CD4-positive, alpha-beta T cell treated with Interleukin-4 for 1 hour (primary cell): ENCODE results near the gene ZBTB9.

Experiments used
- DNase-seq, 2 donors: peaks; one replicate each; pipeline ENCODE4 v3.0.0-alpha.2; 2020 to 2022

ZBTB9 gene

DNA sequence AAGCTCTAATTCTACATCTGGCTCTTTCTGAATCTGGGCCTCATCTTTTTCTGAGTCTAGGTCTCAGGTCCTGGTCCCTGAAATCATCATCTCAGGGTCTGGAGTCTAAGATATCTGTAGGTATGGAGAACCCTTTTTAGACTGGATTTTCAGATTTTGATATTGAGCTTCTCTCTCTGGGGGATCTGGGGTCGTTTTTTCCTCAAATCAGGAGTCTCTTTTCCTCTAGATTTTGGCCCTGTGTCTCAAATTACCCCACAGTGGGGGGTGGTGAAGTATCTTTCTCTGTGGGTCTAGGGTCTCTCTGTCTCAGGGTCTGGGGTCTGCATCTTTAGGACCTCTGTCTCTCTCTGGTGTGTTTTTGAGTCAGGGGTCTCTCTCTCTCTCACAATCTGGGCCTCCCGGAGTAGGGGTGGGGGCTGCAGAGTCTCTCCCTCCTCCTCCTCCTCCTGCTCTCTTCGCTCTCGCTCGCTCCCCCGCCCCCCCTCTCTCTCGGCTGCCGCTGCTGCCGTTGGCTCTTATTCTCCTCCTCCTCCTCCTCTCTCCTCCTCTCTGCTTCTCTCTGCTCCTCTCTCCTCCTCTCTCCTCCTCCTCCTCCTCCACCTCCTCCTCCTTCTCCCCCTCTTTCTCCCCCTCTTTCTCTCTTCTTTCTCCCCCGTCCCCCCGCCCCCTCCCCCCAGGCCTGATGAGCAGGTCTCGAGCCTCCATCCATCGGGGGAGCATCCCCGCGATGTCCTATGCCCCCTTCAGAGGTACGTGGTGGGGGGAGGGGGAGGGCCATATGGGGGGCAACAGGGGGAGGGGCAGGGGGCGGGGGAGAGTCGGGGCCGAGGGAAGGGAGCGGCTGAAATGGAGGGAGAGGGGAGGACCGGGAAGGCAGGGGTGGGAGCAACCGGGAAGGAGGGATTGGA, 34.5 kb upstream of the ZBTB9 start, which contains the start of gene SYNGAP1:
Gene SYNGAP1, plus strand, starts transcription at position 486 of the 911 bp plus-strand sequence. Its CDS starts 200 bp downstream, at position 686.
- peak; percentile 51 to 63 for DNase-seq

DNA sequence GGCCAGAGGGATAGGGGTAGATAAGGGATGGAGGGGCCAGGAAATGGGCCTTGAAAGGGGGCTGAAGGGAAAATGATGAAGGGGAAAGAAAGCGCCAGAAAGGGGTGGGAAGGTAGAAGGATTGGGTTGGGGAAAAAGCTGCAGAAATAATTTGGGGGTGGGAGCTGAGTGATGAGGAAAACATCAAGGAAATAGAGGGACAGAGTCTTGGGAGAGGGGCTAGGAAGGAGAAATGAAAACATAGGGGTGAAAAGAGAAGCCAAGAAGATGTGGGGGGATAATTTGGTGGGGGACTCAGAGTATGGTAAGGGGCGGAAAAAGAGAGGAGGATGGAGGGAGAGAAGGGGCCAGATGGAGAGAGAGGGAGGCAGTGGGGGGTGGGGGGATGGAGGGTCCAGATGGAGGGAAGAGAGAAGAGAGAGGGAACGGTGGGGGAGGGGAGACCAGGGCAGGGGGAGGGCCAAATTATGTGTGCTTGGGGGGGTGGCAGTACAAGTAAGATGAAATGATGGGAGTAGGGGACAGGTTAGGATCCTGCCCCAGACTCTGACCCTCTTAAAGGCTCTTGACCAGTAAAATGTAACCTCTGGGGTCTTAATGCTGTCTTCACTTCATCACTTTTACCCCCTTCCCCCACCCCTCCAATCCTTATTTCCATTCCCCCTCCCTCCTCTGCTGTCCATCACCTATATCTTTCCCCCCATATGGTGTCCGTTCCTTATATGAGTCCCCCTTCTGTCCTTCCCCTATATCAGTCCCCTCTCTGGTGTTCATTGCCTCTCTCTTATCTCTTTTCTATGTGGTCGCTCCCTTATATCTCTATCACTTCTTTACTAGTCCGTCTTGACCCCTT, 33.7 kb upstream of the ZBTB9 start:
- no peak for DNase-seq

DNA sequence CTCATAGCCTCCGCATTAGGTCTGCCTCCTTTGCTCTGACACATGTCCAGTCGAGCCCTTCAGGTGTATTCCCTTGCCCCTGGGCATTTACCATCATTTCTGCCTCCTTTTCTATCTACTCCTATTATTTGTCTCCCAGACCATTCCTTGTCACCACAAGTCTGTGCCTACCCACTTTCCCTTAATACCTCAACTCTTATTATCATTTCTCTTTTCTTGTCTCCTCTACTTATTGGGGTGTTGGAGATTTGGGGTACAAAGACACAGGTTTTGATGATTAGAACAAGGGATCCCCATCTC, 33.1 kb upstream of the ZBTB9 start:
- DNase-seq, result no peak

DNA sequence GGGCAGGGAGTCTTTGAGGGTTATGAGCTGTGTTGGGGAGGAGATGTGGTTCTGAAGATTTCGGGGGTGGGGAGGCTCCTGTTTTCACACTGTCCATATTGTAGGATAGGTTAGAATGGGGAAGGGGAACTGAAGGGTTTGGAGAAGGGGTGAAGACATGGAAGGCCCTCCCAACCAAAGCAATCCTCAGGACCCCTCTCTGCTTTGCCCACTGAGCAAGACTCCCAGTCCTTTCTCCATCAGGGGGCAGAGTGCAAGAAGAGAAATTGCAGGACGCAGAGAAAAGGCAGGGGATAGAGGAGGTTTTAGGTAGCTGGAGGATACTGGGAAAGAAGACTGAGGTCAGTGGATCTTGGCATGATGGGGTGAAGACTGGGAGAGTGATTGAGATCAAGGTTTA, 30.6 kb upstream of the ZBTB9 start:
- DNase-seq, result no peak

DNA sequence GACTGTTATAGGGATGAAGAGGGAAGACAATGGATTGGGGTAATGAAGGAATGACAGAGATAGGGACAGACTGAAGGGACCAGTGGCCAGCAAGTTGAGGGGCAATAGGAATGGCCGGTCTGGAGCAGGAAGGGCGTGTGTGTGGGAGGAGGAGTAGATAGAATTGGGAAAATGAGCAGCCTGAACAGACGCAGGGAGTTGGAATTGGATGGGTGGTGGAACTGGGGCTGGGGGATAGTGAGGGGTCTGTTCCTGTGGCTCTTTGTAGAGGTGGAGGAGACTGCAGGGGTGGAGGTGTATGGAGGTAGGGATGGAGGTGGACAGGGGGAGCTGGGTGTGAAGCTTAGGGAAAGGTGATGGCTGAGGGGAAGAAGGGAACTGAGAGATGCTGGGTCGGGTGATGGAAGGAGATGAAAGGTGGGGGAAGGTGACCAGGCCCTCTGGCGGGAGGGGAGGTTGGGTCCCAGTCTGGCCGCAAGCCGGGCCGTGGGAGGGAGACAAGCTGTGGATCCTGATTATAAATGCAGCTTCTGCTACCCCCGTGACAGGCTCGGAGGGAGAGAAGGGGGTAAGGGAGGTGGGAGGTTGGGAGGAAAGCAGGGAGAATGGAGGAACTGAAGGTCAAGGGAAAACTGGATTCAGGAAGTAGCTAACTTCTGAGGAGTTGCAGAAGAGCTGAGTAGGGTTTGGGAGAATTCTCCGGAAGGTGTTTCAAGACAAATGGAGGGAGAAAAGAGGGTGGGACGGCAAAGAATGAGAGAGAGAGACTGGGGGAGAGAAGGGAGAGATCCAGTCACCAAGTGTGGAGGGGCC, 29.3 kb upstream of the ZBTB9 start:
- no peak for DNase-seq

DNA sequence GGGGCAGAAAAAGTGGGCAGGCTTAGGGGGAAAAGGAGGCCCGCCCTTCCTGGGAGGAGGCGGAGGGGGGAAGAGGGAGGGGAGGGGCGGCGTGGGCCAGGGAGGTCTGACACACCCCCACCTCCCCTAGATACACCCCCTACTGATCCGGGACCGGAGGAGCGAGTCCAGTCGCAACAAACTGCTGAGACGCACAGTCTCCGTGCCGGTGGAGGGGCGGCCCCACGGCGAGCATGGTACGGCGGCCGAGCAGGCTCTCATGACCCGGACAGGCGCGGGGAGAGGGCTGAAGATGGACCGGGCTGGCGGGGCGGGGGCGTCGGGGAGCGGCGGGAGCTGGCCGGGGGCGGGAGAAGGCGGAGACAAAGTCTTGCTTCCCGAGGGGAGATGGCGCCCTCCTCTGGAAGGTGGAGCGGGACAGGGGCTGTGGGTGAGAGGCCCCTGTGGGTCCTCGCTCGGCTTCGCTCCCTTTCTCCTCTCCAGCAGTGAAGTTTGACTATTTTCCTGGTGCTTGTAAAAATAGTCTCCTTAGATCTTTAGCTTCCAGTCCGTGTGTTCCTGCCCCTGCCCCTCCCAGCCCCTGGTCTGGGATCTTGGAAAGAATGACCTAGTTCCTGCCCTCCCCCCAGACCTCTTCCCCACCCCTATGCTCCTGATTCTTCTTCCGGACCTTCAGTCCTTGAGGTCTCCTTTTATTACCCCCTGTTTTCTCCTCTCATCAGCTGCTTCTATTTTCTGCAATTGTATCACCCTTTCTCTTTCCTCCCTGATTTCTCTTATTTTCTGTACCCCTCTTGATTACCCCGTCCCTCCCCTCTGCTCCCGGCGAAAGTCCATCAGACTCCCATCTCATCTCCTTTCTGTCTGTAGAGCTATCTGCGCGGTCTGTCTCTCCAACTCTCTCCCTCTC, 28.5 kb upstream of the ZBTB9 start:
- DNase-seq, result peak; percentile 90 to 93

DNA sequence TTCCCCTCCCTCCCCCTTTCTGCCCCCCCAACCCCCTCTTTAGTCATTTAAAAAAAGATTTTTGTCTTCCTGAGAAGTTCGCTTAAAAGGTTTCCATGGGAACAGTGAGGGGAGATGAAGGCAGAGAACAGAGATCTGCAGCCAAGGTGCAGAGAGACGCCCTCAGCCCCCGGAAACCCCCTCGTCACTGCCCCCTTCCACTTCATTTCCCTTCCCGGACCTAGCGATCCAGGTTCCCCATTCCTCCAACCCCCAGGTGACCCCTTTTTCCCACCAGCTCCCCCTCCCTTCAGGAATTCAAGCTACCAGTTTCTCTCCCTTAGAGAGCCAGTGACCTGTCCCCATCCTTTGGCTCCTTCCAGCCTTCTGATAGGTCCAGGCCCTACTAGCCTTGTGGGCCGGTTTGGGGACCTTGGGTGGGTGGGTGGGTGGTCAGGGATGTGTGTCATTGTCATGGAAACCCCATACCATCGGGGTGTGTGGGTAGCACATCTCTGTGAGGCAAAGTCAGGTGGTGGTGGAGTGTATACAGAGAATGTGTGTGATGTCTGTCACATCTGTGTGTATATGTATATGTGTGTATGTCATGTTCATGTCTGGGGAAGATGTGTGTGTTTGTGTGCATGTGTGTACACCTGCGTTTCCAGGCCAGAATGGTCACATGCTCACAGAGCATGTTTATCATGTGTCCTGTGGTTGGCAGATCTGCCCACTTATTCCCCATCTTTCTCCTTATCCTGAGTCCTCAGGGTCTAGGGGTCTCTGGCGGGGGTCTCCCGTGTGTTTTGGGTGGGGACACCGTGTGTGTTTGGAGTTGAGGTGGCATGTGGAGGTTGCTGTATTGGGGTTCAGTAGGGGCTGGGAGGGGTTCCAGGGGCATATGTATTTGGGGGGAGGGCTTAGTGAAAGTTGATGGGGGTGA, 27.5 kb upstream of the ZBTB9 start:
- DNase-seq, result peak; percentile 76 to 87

DNA sequence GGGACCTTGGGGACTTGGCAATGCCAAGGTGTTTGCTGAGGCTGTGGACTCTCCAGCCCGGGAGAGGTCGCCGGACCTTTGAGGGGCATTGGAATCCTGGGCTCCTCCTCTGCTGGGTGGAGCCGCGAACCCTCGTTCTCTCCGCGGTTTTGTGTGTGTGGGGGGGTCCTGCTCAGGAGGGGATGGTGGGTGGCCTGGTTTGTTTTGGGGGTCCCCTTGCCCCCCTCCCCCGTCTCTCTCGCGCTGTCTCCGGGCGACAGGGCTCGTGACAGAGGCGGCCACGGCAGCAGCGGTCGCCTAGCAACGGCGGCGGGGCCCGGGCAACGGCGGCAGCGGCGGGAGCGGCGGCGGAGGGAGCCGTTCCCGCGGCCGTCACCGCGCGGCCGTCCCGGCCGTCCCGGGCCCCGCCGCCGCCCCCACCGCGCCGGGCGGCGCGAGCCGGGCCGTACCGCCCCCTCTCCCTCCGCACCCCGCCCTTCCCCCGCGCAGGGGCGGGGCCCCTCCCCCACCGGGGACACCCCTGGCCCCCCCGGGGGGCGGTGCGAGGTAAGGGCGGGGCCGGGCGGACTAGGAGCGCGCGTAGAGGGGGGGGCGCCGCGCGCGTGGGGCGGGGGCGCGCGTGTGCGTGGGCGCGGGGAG, 26.7 kb upstream of the ZBTB9 start:
- peak; percentile 66 to 77 for DNase-seq

DNA sequence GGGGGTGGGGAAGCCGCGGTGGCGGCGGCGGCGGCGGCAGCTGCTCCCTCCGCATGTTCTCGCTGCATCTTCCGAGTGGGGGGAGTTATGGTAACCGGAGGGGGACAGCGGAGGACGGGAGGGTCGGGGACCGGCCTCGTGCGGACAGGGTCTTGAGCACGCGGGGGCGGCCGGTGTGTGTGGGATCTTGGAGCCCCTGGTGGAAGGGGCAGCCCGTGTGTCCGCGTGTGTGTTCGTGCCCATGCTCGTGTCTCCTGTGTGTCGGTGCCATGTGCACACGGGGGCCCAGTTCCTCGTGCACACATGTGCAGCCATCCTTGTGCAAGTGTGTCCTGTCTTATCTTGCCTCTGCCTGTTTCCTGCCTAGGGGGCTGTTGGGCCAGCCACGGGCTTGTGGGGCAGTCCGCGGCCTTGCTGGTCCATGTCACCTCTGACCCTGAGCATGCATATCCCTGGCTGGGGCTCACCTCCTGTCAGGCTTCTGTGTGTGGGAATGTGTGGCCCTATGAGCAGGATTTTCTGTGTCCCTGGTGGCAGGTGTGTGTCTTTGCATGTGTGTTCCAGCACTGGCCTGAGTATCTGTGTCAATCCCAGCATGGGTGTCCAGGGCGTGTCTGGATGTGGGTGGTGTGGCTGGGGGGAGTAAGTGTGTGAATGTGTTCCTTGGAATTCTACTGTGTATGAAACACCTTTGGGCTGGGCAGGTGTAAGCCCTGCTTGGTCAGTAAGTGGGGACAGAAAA, 26.0 kb upstream of the ZBTB9 start:
- peak; percentile 43 to 58 for DNase-seq

DNA sequence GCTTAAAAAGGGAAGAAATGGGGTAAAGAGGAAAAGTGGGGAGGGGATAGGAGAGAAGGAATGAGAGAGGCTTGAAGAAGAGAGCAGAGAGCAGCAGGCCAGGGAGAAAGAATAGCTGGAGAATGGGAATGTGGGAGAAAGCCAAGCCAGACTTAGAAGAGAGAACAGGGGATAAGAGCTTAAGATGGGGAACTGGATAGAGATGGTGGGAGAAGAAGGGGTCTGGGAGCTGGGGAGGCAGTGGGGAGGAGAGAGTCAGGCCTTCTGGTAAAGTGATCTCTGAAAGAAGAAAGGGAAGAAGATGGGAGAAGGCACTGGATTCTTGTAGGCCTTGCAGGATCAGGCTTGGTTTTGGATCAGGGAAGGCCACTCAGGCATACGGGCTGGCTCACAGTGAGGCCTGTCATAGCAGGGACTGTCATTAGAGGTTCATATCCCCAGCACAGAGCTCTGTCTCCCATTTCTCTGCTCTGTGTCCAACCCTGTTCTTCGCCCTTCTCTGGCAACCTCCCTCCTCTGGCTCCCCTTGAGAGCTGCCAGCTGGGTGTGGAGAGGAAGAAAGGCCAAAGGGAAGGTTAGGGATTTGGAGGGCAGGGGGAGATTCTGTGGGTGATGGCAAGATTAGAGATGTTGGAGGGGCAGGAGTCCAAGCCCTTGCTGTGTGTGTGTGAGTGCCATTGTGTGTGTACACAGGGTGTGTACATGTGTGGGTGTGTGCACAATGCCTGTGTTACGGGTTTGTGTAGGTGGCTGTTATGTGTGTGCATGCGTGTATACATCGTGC, 25.2 kb upstream of the ZBTB9 start:
- DNase-seq, result no peak

DNA sequence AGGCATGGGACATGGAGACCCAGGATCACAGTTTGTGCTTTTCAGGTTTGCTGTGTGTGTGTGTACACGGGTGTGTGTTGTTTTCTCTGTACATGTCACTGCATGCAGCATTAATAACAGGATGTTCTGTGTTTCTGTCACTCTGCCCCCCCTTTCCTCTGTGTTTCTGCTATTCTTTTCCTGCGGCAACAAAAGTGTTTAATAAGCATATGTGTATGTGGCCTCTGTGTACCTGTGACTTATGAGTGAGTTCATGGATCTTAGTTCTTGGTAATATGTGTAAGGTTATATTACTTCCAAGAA, 24.7 kb upstream of the ZBTB9 start:
- DNase-seq, result peak in 1 of 2 donors; percentile 63

DNA sequence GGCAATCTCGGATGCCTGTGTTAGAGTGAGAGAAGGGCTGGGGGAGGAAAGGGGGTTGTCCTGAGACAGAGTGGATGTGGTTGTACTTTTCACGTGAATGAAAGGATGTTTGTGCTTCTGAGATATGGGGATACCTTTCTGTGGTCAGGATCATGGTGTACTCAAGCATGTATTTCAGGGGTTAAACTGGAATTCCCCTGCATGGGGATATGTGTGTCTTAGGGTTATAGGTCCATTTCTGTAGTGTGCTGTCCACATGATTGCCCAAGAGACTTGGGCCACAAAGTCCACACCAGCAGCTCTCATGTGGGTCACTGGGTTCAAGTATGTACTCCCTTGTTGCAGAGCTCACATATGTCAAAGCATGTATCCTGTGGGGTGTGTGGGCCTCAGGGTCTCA, 24.0 kb upstream of the ZBTB9 start:
- peak in 1 of 2 donors; percentile 56 for DNase-seq

DNA sequence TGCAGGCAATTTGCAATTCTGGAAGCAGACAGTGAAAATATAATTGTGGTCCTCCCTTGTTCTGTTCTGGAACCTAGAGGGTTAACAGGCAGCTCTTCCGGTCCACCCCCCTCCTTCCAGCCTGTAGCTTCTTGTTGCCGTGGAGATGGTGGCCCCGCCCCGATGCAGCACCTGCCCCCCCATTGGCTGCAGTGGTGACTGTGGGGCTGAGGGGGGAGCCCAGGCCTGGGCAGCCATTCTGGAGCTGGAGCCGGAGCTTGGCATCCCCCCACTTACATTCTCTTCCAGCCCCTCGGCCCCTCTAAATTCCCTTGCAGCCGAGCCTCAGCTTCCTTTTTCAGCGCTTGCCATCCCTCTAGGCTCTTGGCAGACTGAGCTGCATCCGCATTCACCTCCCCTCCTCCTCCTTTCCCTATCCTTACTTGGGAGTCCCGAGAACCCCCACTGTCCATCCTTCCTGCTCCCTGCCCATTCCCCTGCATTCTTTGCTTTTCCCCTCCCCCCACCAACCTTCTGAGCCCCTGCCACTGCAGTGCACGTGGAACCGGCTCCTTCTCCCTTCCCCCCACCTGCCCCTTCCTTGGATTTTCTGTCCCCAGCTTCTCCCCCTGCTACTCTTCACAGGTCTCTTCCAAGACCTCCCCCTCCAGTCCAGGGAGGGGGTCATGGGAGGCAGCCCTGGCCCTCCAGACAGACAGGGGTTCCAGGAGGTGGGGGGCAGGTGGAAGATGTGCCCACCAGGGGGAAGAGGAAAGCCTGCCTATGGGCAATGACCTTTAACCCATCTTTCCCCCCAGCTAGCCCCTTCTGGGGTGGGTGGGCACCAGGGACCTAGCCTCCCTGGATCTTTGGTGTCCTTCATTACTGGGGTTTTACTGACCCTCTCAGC, 23.1 kb upstream of the ZBTB9 start:
- peak; percentile 89 to 90 for DNase-seq

DNA sequence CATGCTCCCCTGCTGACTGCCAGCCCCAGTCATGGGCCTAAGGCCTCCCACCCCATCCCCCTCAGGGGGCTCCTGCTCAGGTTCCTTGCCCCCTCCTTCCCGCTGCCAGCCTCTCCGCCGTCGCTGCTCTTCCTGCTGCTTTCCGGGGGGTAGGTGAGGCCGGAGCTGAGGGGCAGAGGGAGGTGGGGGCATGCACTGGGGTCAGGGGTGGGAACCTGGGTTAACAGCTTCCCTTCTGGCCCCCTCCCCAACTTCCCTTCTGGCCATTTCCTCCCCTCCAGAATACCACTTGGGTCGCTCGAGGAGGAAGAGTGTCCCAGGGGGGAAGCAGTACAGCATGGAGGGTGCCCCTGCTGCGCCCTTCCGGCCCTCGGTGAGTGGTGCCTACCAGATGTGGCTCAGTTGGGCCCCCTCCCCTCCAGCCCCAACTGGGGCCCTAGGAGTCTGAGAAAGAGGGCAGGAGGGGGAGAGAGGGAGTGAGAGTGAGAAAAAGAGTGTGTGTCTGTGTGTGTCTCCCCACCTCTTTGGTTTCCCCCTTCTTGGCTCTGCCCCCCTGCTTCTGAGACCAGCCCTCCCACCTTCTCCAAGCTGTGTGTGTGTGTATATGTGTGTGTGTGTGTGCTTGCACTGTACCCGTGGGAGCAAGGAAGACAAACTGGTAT, 22.4 kb upstream of the ZBTB9 start:
- DNase-seq, result peak; percentile 16 to 38

DNA sequence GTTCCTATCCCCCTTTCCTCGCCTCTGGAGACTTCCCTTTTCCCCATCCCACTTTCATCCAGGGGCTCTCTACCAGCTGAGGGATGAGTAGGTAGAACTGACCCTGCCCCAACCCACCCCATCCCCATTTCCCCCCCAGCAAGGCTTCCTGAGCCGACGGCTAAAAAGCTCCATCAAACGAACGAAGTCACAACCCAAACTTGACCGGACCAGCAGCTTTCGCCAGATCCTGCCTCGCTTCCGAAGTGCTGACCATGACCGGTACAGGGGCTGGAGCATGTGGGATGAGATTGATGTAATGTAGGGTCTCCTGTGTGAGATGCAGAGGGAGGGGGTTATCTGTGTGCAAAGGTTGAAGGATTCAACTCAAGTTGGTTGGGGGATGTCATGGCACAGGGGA, 21.8 kb upstream of the ZBTB9 start:
- DNase-seq, result no peak

DNA sequence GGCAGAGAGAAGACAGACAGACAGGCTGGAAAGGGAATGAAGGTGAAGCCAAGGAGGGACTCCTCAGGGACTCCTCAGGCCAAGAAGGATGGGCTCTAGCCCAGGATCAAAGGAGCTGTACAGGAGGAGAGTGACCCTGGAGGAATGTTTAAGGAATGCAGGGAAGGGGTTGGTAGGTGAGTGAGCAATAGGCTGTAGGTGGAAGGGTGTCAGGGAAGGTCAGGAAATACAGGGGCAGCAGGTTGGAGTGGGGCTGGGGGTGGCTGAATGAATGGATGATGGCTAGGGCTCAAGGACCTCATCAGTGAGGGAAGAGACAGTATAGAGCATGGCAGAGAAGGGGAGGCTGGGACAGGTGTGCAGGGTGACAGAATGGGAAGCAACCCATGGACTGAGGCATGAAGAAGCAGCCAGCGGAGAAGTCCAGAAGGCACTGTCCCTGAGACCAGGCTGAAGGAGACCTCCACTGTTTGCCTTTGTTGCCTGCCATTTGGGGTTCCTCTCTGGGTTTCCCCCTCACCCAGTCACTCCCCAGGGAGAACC, 21.3 kb upstream of the ZBTB9 start:
- no peak for DNase-seq
